ENCODE results near the gene BLTP1.

GRCh38 chr4:122172266-122172665 is 20.1 kb downstream of the BLTP1 start:
- TF ChIP-seq EZH2 (IDR thresholded peaks at IDR 0.05; ENCODE audit: low read depth, unreplicated experiment): no peak
- TF ChIP-seq CTCF (conservative IDR thresholded peaks at IDR 0.05; ENCODE audit: low read depth in 2 of 2): no peak
- no peak for TF ChIP-seq ZNF331 (CRISPR knock-in tag; IDR thresholded peaks at IDR 0.05; ENCODE audit: low read depth)
- TF ChIP-seq POLR2AphosphoS5 (IDR thresholded peaks at IDR 0.05; ENCODE audit: low read depth): no peak
- TF ChIP-seq EZH2phosphoT487 (IDR thresholded peaks at IDR 0.05; ENCODE audit: unreplicated experiment): no peak
- TF ChIP-seq CREB1 (CRISPR knock-in tag; IDR thresholded peaks at IDR 0.05; ENCODE audit: low read depth): no peak
- TF ChIP-seq REST (IDR thresholded peaks at IDR 0.05; ENCODE audit: unreplicated experiment): no peak
- TF ChIP-seq JUNB (IDR thresholded peaks at IDR 0.05; ENCODE audit: unreplicated experiment): no peak
- no peak for TF ChIP-seq STAT1 (IDR thresholded peaks at IDR 0.05; ENCODE audit: unreplicated experiment)
- no peak for TF ChIP-seq ZNF114 (CRISPR knock-in tag; IDR thresholded peaks at IDR 0.05)
- TF ChIP-seq, protein P1, sequence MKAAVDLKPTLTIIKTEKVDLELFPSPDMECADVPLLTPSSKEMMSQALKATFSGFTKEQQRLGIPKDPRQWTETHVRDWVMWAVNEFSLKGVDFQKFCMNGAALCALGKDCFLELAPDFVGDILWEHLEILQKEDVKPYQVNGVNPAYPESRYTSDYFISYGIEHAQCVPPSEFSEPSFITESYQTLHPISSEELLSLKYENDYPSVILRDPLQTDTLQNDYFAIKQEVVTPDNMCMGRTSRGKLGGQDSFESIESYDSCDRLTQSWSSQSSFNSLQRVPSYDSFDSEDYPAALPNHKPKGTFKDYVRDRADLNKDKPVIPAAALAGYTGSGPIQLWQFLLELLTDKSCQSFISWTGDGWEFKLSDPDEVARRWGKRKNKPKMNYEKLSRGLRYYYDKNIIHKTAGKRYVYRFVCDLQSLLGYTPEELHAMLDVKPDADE (IDR thresholded peaks at IDR 0.05): no peak
- TF ChIP-seq NANOG (IDR thresholded peaks at IDR 0.05; ENCODE audit: borderline replicate concordance): no peak
- TF ChIP-seq, protein P2, sequence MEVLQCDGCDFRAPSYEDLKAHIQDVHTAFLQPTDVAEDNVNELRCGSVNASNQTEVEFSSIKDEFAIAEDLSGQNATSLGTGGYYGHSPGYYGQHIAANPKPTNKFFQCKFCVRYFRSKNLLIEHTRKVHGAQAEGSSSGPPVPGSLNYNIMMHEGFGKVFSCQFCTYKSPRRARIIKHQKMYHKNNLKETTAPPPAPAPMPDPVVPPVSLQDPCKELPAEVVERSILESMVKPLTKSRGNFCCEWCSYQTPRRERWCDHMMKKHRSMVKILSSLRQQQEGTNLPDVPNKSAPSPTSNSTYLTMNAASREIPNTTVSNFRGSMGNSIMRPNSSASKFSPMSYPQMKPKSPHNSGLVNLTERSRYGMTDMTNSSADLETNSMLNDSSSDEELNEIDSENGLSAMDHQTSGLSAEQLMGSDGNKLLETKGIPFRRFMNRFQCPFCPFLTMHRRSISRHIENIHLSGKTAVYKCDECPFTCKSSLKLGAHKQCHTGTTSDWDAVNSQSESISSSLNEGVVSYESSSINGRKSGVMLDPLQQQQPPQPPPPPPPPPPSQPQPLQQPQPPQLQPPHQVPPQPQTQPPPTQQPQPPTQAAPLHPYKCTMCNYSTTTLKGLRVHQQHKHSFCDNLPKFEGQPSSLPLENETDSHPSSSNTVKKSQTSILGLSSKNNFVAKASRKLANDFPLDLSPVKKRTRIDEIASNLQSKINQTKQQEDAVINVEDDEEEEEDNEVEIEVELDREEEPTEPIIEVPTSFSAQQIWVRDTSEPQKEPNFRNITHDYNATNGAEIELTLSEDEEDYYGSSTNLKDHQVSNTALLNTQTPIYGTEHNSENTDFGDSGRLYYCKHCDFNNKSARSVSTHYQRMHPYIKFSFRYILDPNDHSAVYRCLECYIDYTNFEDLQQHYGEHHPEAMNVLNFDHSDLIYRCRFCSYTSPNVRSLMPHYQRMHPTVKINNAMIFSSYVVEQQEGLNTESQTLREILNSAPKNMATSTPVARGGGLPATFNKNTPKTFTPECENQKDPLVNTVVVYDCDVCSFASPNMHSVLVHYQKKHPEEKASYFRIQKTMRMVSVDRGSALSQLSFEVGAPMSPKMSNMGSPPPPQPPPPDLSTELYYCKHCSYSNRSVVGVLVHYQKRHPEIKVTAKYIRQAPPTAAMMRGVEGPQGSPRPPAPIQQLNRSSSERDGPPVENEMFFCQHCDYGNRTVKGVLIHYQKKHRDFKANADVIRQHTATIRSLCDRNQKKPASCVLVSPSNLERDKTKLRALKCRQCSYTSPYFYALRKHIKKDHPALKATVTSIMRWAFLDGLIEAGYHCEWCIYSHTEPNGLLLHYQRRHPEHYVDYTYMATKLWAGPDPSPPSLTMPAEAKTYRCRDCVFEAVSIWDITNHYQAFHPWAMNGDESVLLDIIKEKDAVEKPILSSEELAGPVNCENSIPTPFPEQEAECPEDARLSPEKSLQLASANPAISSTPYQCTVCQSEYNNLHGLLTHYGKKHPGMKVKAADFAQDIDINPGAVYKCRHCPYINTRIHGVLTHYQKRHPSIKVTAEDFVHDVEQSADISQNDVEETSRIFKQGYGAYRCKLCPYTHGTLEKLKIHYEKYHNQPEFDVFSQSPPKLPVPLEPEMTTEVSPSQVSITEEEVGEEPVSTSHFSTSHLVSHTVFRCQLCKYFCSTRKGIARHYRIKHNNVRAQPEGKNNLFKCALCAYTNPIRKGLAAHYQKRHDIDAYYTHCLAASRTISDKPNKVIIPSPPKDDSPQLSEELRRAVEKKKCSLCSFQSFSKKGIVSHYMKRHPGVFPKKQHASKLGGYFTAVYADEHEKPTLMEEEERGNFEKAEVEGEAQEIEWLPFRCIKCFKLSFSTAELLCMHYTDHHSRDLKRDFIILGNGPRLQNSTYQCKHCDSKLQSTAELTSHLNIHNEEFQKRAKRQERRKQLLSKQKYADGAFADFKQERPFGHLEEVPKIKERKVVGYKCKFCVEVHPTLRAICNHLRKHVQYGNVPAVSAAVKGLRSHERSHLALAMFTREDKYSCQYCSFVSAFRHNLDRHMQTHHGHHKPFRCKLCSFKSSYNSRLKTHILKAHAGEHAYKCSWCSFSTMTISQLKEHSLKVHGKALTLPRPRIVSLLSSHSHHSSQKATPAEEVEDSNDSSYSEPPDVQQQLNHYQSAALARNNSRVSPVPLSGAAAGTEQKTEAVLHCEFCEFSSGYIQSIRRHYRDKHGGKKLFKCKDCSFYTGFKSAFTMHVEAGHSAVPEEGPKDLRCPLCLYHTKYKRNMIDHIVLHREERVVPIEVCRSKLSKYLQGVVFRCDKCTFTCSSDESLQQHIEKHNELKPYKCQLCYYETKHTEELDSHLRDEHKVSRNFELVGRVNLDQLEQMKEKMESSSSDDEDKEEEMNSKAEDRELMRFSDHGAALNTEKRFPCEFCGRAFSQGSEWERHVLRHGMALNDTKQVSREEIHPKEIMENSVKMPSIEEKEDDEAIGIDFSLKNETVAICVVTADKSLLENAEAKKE (CRISPR knock-in tag; IDR thresholded peaks at IDR 0.05): no peak
